ENCODE results near the gene KIF2C. TPM values are rescaled to one million over a fixed set of nuclear protein-coding genes. Genes with fewer than 3 reads are reported as not detected.

KIF2C gene
- total RNA-seq, 4 donors from 2014 or later = 2.1 to 5.0 (median 3.9) TPM

GRCh38 chr1:44775078-44775929 is 35.7 kb downstream of the KIF2C start, which contains the start of gene RPS8:
Gene RPS8, plus strand, starts transcription at chr1:44775540. Its CDS starts 57 bp downstream, at chr1:44775597.
- Histone ChIP-seq H3K36me3 (peaks cover 30% of the 10 kb centered on the region), H3K27me3 (no peaks in the 10 kb centered on the region), H3K27ac (peak within 1 kb of the TSS; percentile 98), H3K4me3 (peak within 1 kb of the TSS; percentile 73), H3K9me3 (no peaks in the 10 kb centered on the region), H3K4me1 (peaks cover 33% of the 10 kb centered on the region)
- WGBS = under 1% methylated on average over 60 of the region's 65 CpGs
- DNase-seq (ENCODE audit: low spot score in 2 of 2) = peak; percentile 94 to 95
- TF ChIP-seq EP300 (IDR thresholded peaks at IDR 0.05) (no peak), POLR2A (IDR thresholded peaks at IDR 0.05) (peak in 1 of 2 donors; percentile 95), CTCF (IDR thresholded peaks at IDR 0.05) (no peak), POLR2AphosphoS5 (IDR thresholded peaks at IDR 0.05) (peak; percentile 89 to 94 (median 91))

- WGBS = 8% methylated on average over 26 of the region's 36 CpGs
- DNase-seq (ENCODE audit: low spot score in 2 of 2) = peak in 1 of 2 donors; percentile 79
Observed at GRCh38 chr1:44775930-44776729, 36.5 kb downstream of the KIF2C start.

GRCh38 chr1:44776730-44777068 is 37.1 kb downstream of the KIF2C start:
- H3K9me3 ChIP-seq = no peaks in the 10 kb centered on the region
- TF ChIP-seq POLR2A (IDR thresholded peaks at IDR 0.05) = no peak
- TF ChIP-seq CTCF (IDR thresholded peaks at IDR 0.05) = no peak
- TF ChIP-seq EP300 (IDR thresholded peaks at IDR 0.05) = no peak
- TF ChIP-seq POLR2AphosphoS5 (IDR thresholded peaks at IDR 0.05) = no peak
- H3K27ac ChIP-seq = peak overlapping the region; percentile 98
- H3K4me1 ChIP-seq = peaks cover 33% of the 10 kb centered on the region
- 56% methylated on average over 12 of the region's 12 CpGs for WGBS
- DNase-seq (ENCODE audit: low spot score in 2 of 2) = no peak
- H3K4me3 ChIP-seq = peak overlapping the region; percentile 73
- no peaks in the 10 kb centered on the region for H3K27me3 ChIP-seq
- peaks cover 40% of the 10 kb centered on the region for H3K36me3 ChIP-seq

More at GRCh38 chr1:44775930-44776729, 36.5 kb downstream of the KIF2C start:
- Histone ChIP-seq H3K27me3 (no peaks in the 10 kb centered on the region), H3K9me3 (no peaks in the 10 kb centered on the region), H3K4me3 (peak overlapping the region; percentile 73), H3K36me3 (peaks cover 38% of the 10 kb centered on the region), H3K4me1 (peaks cover 33% of the 10 kb centered on the region), H3K27ac (peak overlapping the region; percentile 98)
- no peak for TF ChIP-seq CTCF (IDR thresholded peaks at IDR 0.05)
- TF ChIP-seq POLR2A (IDR thresholded peaks at IDR 0.05) = no peak
- no peak for TF ChIP-seq EP300 (IDR thresholded peaks at IDR 0.05)

- no peak overlapping the region for H3K4me3 ChIP-seq
- no peak overlapping the region for H3K27ac ChIP-seq
- WGBS = 76% methylated on average over 14 of the region's 14 CpGs
- H3K27me3 ChIP-seq = no peaks in the 10 kb centered on the region
- peaks cover 40% of the 10 kb centered on the region for H3K36me3 ChIP-seq
- H3K9me3 ChIP-seq = no peaks in the 10 kb centered on the region
- peaks cover 33% of the 10 kb centered on the region for H3K4me1 ChIP-seq
- TF ChIP-seq POLR2A (IDR thresholded peaks at IDR 0.05) (no peak), POLR2AphosphoS5 (IDR thresholded peaks at IDR 0.05) (no peak), EP300 (IDR thresholded peaks at IDR 0.05) (no peak), CTCF (IDR thresholded peaks at IDR 0.05) (no peak)
- DNase-seq (ENCODE audit: low spot score in 2 of 2) = no peak
Observed at GRCh38 chr1:44777547-44777946, 37.9 kb downstream of the KIF2C start.

Data from suprapubic skin (tissue), 4 donors.